Sigmoid colon (tissue), 7 donors: ENCODE measurements around the gene PARD3. TPM values are rescaled to one million over a fixed set of nuclear protein-coding genes. Genes with fewer than 3 reads are reported as not detected.

Experiments
- DNase-seq: peaks from one replicate; pipeline ENCODE4 v3.0.0-alpha.2; 2019
- H3K27ac ChIP-seq, 4 donors: fragments of 200-600 bp; sonication (generic); one replicate each; pipeline ENCODE4 v1.5.1; 2016 to 2019; ENCODE audit warnings: mild to moderate bottlenecking in 1 of 4
- H3K27me3 ChIP-seq, 3 donors: fragments of 200-600 bp; sonication (generic); one replicate each; pipeline ENCODE4 v1.5.1; 2019; ENCODE audit warnings: mild to moderate bottlenecking in 1 of 3
- H3K36me3 ChIP-seq, 4 donors: fragments of 200-600 bp; sonication (generic); one replicate each; pipeline ENCODE4 v1.5.1; 2016 to 2019
- H3K4me1 ChIP-seq, 4 donors: fragments of 200-600 bp; sonication (generic); one replicate each; pipeline ENCODE4 v1.5.1; 2017 to 2019
- H3K4me3 ChIP-seq, 4 donors: fragments of 200-600 bp; sonication (generic); one replicate each; pipeline ENCODE4 v1.5.1; 2017 to 2019; ENCODE audit warnings: mild to moderate bottlenecking in 2 of 4, moderate library complexity in 1 of 4
- H3K9me3 ChIP-seq, 4 donors: fragments of 200-600 bp in 3 of 4; sonication (generic) in 3 of 4; one replicate each; pipeline versions ENCODE4 v1.5.1 to v1.6.1; 2013 to 2019
- CTCF ChIP-seq, 4 experiments: fragments of 450-650 bp in 3 of 4; fragments of 200-600 bp in 1 of 4; IDR thresholded peaks; one replicate each; pipeline ENCODE4 v1.5.1; 2016 to 2019; ENCODE audit warnings: antibody characterized with exemption in 4 of 4, mild to moderate bottlenecking in 3 of 4, moderate library complexity in 2 of 4
- EP300 ChIP-seq, 4 donors: sonication (generic); formaldehyde crosslinking; IDR thresholded peaks; one replicate each; pipeline ENCODE4 v1.6.1; 2017; ENCODE audit warnings: antibody characterized with exemption in 4 of 4
- POLR2A ChIP-seq, 2 donors: fragments of 450-650 bp; IDR thresholded peaks; one replicate each; pipeline ENCODE4 v1.6.1; 2016; ENCODE audit warnings: antibody characterized with exemption in 2 of 2, mild to moderate bottlenecking in 2 of 2, moderate library complexity in 2 of 2
- POLR2AphosphoS5 ChIP-seq, 4 donors: sonication (generic); formaldehyde crosslinking; IDR thresholded peaks; one replicate each; pipeline ENCODE4 v1.6.1; 2017; ENCODE audit warnings: antibody characterized with exemption in 4 of 4
- WGBS, 2 donors: extraction: QIAGEN DNeasy Blood & Tissue Kit; methylation state at CpG; one replicate each; pipeline ENCODE4 v1.1.7; 2013; 5-methylcytosine and 5-hydroxymethylcytosine counted together
- intact Hi-C: fragments of 100-400 bp; cut with DNase I; formaldehyde crosslinking; loops from one replicate; pipeline ENCODE4 v1.15.1; 2023
- polyA plus RNA-seq, 3 donors: library from polyadenylated mRNA; stranded (reverse); fragments of 200-250 nt; gene quantifications; one replicate each; pipeline ENCODE4 v1.2.3, GENCODE V29; 2013
- total RNA-seq, 4 donors: library from RNA; depleted of rRNA; stranded (reverse); fragments of >200 nt; gene quantifications; one replicate each; pipeline ENCODE4 v1.1.0, GENCODE V29; 2016
- donor health status: healthy with polysubstance abuse.
- donor health status: Bipolar disorder and iron deficiency.
- donor health status: healthy.

PARD3 gene
- total and polyA plus RNA-seq, 7 donors, result 17.5 to 96.4 (median 75.9) TPM

- 95 to 96% methylated on average over 7 of the region's 7 CpGs for WGBS, 2 donors
- Histone ChIP-seq H3K9me3 (no peaks in the 10 kb centered on the region), H3K4me3 (no peak overlapping the region), H3K27ac (no peak overlapping the region), H3K4me1 (no peaks in the 10 kb centered on the region), H3K36me3 (peaks cover 0 to 17% (median 4%) of the 10 kb centered on the region in 4 donors), H3K27me3 (no peaks in the 10 kb centered on the region)
- intact Hi-C loops, result loop anchor here (10.0 kb wide), 1 partner anchor 525 kb away; no protein-coding TSS in a partner anchor
- no peak for TF ChIP-seq POLR2A (IDR thresholded peaks at IDR 0.05)
- TF ChIP-seq CTCF (IDR thresholded peaks at IDR 0.05), result no peak
- TF ChIP-seq EP300 (IDR thresholded peaks at IDR 0.05), result no peak
- TF ChIP-seq POLR2AphosphoS5 (IDR thresholded peaks at IDR 0.05), result no peak
- no peak for DNase-seq
Measured at GRCh38 chr10:34109495-34109894, 705.6 kb downstream of the PARD3 start.

GRCh38 chr10:34107626-34108516 lies 707.2 kb downstream of the PARD3 start:
- H3K27me3 ChIP-seq, result no peaks in the 10 kb centered on the region
- WGBS, 2 donors, result 92 to 95% methylated on average over 17 of the region's 17 CpGs
- intact Hi-C loops, result loop anchor here (10.0 kb wide), 1 partner anchor 527 kb away; no protein-coding TSS in a partner anchor
- peaks cover 0 to 9% (median under 1%) of the 10 kb centered on the region in 4 donors for H3K4me1 ChIP-seq
- TF ChIP-seq CTCF (IDR thresholded peaks at IDR 0.05), result no peak
- no peak for TF ChIP-seq POLR2AphosphoS5 (IDR thresholded peaks at IDR 0.05)
- no peak for TF ChIP-seq EP300 (IDR thresholded peaks at IDR 0.05)
- no peak for TF ChIP-seq POLR2A (IDR thresholded peaks at IDR 0.05)
- H3K4me3 ChIP-seq, result no peak overlapping the region
- DNase-seq, result no peak
- H3K36me3 ChIP-seq, result peaks cover 0 to 17% (median 4%) of the 10 kb centered on the region in 4 donors
- H3K9me3 ChIP-seq, result no peaks in the 10 kb centered on the region
- H3K27ac ChIP-seq, result no peak overlapping the region

GRCh38 chr10:34106356-34106885 lies 708.7 kb downstream of the PARD3 start:
- H3K27me3 ChIP-seq, result no peaks in the 10 kb centered on the region
- intact Hi-C loops, result loop anchor here (10.0 kb wide), 1 partner anchor 528 kb away; no protein-coding TSS in a partner anchor
- no peak for DNase-seq
- no peak overlapping the region for H3K4me3 ChIP-seq
- H3K27ac ChIP-seq, result no peak overlapping the region
- H3K36me3 ChIP-seq, result peaks cover 0 to 15% (median 4%) of the 10 kb centered on the region in 4 donors
- no peaks in the 10 kb centered on the region for H3K9me3 ChIP-seq
- H3K4me1 ChIP-seq, result peaks cover 0 to 14% (median 7%) of the 10 kb centered on the region in 4 donors
- 87 to 91% methylated on average over 7 of the region's 7 CpGs for WGBS, 2 donors
- TF ChIP-seq CTCF (IDR thresholded peaks at IDR 0.05) (no peak), EP300 (IDR thresholded peaks at IDR 0.05) (no peak), POLR2AphosphoS5 (IDR thresholded peaks at IDR 0.05) (no peak), POLR2A (IDR thresholded peaks at IDR 0.05) (no peak)

- Histone ChIP-seq H3K4me3 (no peak overlapping the region), H3K9me3 (no peaks in the 10 kb centered on the region), H3K4me1 (peaks cover 0 to 22% (median 7%) of the 10 kb centered on the region in 4 donors), H3K27me3 (no peaks in the 10 kb centered on the region), H3K36me3 (peaks cover 0 to 1% (median 0%) of the 10 kb centered on the region in 4 donors), H3K27ac (no peak overlapping the region)
- intact Hi-C loops, result loop anchor here (5.0 to 10.0 kb wide), 2 partner anchors 530 to 773 kb away; partner anchors contain the start of gene NRP1
- WGBS, 2 donors, result 53 to 54% methylated on average over 16 of the region's 16 CpGs
- no peak for DNase-seq
- TF ChIP-seq POLR2AphosphoS5 (IDR thresholded peaks at IDR 0.05), result no peak
- TF ChIP-seq POLR2A (IDR thresholded peaks at IDR 0.05), result no peak
- no peak for TF ChIP-seq CTCF (IDR thresholded peaks at IDR 0.05)
- TF ChIP-seq EP300 (IDR thresholded peaks at IDR 0.05), result no peak
Measured at GRCh38 chr10:34104829-34105572, 710.1 kb downstream of the PARD3 start.
